DOHH2 (cell line): ENCODE results near the gene PLPPR1.
"Not testable (repeated sequence)": the region's sequence is repeated elsewhere in the genome, so short reads cannot be mapped to it uniquely, and the experiment has no call there.

Source experiments
- H3F3A ChIP-seq: fragments of 200-600 bp; sonication (generic), shearing (Covaris generic); 2 replicates; pipeline ENCODE4 v1.6.0; 2016; ENCODE audit warnings: antibody characterized with exemption, mild to moderate bottlenecking; ENCODE audit not compliant: control insufficient read depth, insufficient read depth
- H3K27ac ChIP-seq: fragments of 200-600 bp; sonication (generic); 2 replicates; pipeline ENCODE4 v1.5.1; 2014; ENCODE audit warnings: low read depth, mild to moderate bottlenecking, low read length, moderate library complexity
- H3K27me3 ChIP-seq: fragments of 200-600 bp; sonication (generic); 2 replicates; pipeline ENCODE4 v1.6.1; 2014; ENCODE audit warnings: mild to moderate bottlenecking, low read length, mixed read lengths; ENCODE audit not compliant: control insufficient read depth
- H3K36me3 ChIP-seq: fragments of 200-600 bp; sonication (generic); 2 replicates; pipeline ENCODE4 v1.6.1; 2014; ENCODE audit warnings: mild to moderate bottlenecking, low read length, moderate library complexity, mixed read lengths; ENCODE audit not compliant: control insufficient read depth
- H3K4me1 ChIP-seq: fragments of 200-600 bp; sonication (generic); 2 replicates; pipeline ENCODE4 v1.6.1; 2014; ENCODE audit warnings: mild to moderate bottlenecking, low read length, mixed read lengths; ENCODE audit not compliant: control insufficient read depth
- H3K4me2 ChIP-seq: fragments of 200-600 bp; sonication (generic); 2 replicates; pipeline ENCODE4 v1.6.0; 2014; ENCODE audit warnings: mild to moderate bottlenecking, low read length, moderate library complexity
- H3K4me3 ChIP-seq: fragments of 200-600 bp; sonication (generic); 2 replicates; pipeline ENCODE4 v1.5.1; 2014; ENCODE audit warnings: mild to moderate bottlenecking, low read length, mixed read lengths
- H3K79me2 ChIP-seq: fragments of 200-600 bp; sonication (generic); 2 replicates; pipeline ENCODE4 v1.6.1; 2014; ENCODE audit warnings: mild to moderate bottlenecking, low read length, mixed read lengths; ENCODE audit not compliant: control insufficient read depth
- H3K9me2 ChIP-seq: fragments of 200-600 bp; sonication (generic); replicated peaks from 2 replicates; pipeline ENCODE4 v1.6.1; 2014; ENCODE audit warnings: mild to moderate bottlenecking, low read length, mixed read lengths; ENCODE audit not compliant: control insufficient read depth
- H3K9me3 ChIP-seq: fragments of 200-600 bp; sonication (generic); 2 replicates; pipeline ENCODE4 v1.6.1; 2014; ENCODE audit warnings: antibody characterized with exemption, low read length, mixed read lengths; ENCODE audit not compliant: control insufficient read depth, insufficient read depth
- H4K20me1 ChIP-seq: fragments of 200-600 bp; sonication (generic); 2 replicates; pipeline ENCODE4 v1.6.0; 2014; ENCODE audit warnings: low read depth, mild to moderate bottlenecking, antibody characterized with exemption, low read length, moderate library complexity; ENCODE audit not compliant: control insufficient read depth, insufficient read depth
- CTCF ChIP-seq: fragments of 200-600 bp; sonication (generic); IDR thresholded peaks from one replicate; pipeline ENCODE4 v1.5.1; 2014; ENCODE audit warnings: antibody characterized with exemption, mild to moderate bottlenecking, low read depth, low read length; ENCODE audit not compliant: poor library complexity, severe bottlenecking
- EZH2phosphoT487 ChIP-seq: fragments of 200-600 bp; sonication (generic); IDR thresholded peaks from 2 replicates; pipeline ENCODE4 v1.6.1; 2017; ENCODE audit warnings: borderline replicate concordance, mild to moderate bottlenecking, antibody characterized with exemption, low read length, moderate library complexity, mixed read lengths

The PLPPR1 gene

GRCh38 chr9:101274971-101275768, 246.6 kb downstream of the PLPPR1 start:
- Histone ChIP-seq H3K9me2 (no peaks in the 10 kb centered on the region), H3F3A (no peaks in the 10 kb centered on the region), H3K27ac (no peak overlapping the region), H3K4me2 (0 out of 2 replicates have a peak overlapping the region, but pooled peaks have one; percentile 2), H3K4me3 (no peak overlapping the region), H3K4me1 (peaks cover 12% of the 10 kb centered on the region), H3K27me3 (no peaks in the 10 kb centered on the region), H3K36me3 (no peaks in the 10 kb centered on the region), H4K20me1 (no peaks in the 10 kb centered on the region), H3K9me3 (no peaks in the 10 kb centered on the region), H3K79me2 (no peaks in the 10 kb centered on the region)
- TF ChIP-seq CTCF, result no peak

GRCh38 chr9:101275769-101276250, 247.3 kb downstream of the PLPPR1 start:
- Histone ChIP-seq H3K79me2 (no peaks in the 10 kb centered on the region), H4K20me1 (no peaks in the 10 kb centered on the region), H3K27ac (no peak overlapping the region), H3K9me3 (no peaks in the 10 kb centered on the region), H3K9me2 (no peaks in the 10 kb centered on the region), H3K4me1 (peaks cover 12% of the 10 kb centered on the region), H3K36me3 (no peaks in the 10 kb centered on the region), H3F3A (no peaks in the 10 kb centered on the region), H3K27me3 (no peaks in the 10 kb centered on the region), H3K4me3 (no peak overlapping the region), H3K4me2 (no peak overlapping the region)
- no peak for TF ChIP-seq EZH2phosphoT487
- no peak for TF ChIP-seq CTCF

GRCh38 chr9:101291043-101291442, 262.5 kb downstream of the PLPPR1 start:
- not testable (repeated sequence) for H3F3A ChIP-seq, H3K36me3 ChIP-seq, H3K9me2 ChIP-seq, H3K9me3 ChIP-seq, H3K4me3 ChIP-seq, H3K27ac ChIP-seq, H3K4me1 ChIP-seq, H3K27me3 ChIP-seq, H3K79me2 ChIP-seq, H3K4me2 ChIP-seq, H4K20me1 ChIP-seq

GRCh38 chr9:101299901-101300300, 271.4 kb downstream of the PLPPR1 start:
- H4K20me1 ChIP-seq, result no peaks in the 10 kb centered on the region
- H3K27ac ChIP-seq, result no peak overlapping the region
- no peaks in the 10 kb centered on the region for H3F3A ChIP-seq
- no peaks in the 10 kb centered on the region for H3K79me2 ChIP-seq
- H3K4me1 ChIP-seq, result no peaks in the 10 kb centered on the region
- H3K9me2 ChIP-seq, result no peaks in the 10 kb centered on the region
- no peaks in the 10 kb centered on the region for H3K36me3 ChIP-seq
- H3K9me3 ChIP-seq, result no peaks in the 10 kb centered on the region
- H3K27me3 ChIP-seq, result peaks cover 5% of the 10 kb centered on the region; the same call in 1 of the 2 replicates
- H3K4me3 ChIP-seq, result no peak overlapping the region
- TF ChIP-seq CTCF (no peak), EZH2phosphoT487 (no peak)
- H3K4me2 ChIP-seq, result no peak overlapping the region
